Parathyroid adenoma (tissue), 2 donors: ENCODE data around the gene DGLUCY.
"Not testable (repeated sequence)": the region's sequence is repeated elsewhere in the genome, so short reads cannot be mapped to it uniquely, and the experiment has no call there.

Experiments
- H2AFZ ChIP-seq: fragments of 300-600 bp; sonication (generic); one replicate; pipeline ENCODE4 v1.7.0; 2017; ENCODE audit warnings: antibody characterized with exemption, mild to moderate bottlenecking
- H3K27ac ChIP-seq: fragments of 300-600 bp; sonication (generic); one replicate; pipeline ENCODE4 v1.7.0; 2017
- H3K27me3 ChIP-seq: fragments of 300-600 bp; sonication (generic); one replicate; pipeline ENCODE4 v1.7.0; 2017; ENCODE audit warnings: low read length; ENCODE audit not compliant: control insufficient read depth, insufficient read depth
- H3K36me3 ChIP-seq: fragments of 300-600 bp; sonication (generic); one replicate; pipeline ENCODE4 v1.7.0; 2017; ENCODE audit warnings: low read length; ENCODE audit not compliant: control insufficient read depth, insufficient read depth
- H3K4me1 ChIP-seq: fragments of 300-600 bp; sonication (generic); one replicate; pipeline ENCODE4 v1.7.0; 2017; ENCODE audit warnings: control low read depth
- H3K4me2 ChIP-seq: fragments of 300-600 bp; sonication (generic); one replicate; pipeline ENCODE4 v1.7.0; 2017; ENCODE audit warnings: low read length
- H3K4me3 ChIP-seq: fragments of 300-600 bp; sonication (generic); one replicate; pipeline ENCODE4 v1.7.0; 2017; ENCODE audit warnings: low read depth, low read length
- H3K79me2 ChIP-seq: fragments of 300-600 bp; sonication (generic); one replicate; pipeline ENCODE4 v1.7.0; 2017; ENCODE audit warnings: control low read depth
- H3K9ac ChIP-seq: fragments of 300-600 bp; sonication (generic); one replicate; pipeline ENCODE4 v1.7.0; 2017; ENCODE audit warnings: mild to moderate bottlenecking
- H3K9me3 ChIP-seq: fragments of 300-600 bp; sonication (generic); one replicate; pipeline ENCODE4 v1.7.0; 2017; ENCODE audit warnings: low read length; ENCODE audit not compliant: control insufficient read depth
- CTCF ChIP-seq: fragments of 300-600 bp; sonication (generic); IDR thresholded peaks from one replicate; pipeline ENCODE4 v1.7.0; 2017; ENCODE audit warnings: antibody characterized with exemption, mild to moderate bottlenecking
- donor health status: primary hyperparathyroidism.

DGLUCY gene

GRCh38 chr14:91088585-91089235, 25.2 kb upstream of the DGLUCY start:
- H3K27me3 ChIP-seq: no peaks in the 10 kb centered on the region
- H2AFZ ChIP-seq: no peak overlapping the region
- H3K79me2 ChIP-seq: no peaks in the 10 kb centered on the region
- no peak overlapping the region for H3K27ac ChIP-seq
- no peak overlapping the region for H3K4me2 ChIP-seq
- no peaks in the 10 kb centered on the region for H3K36me3 ChIP-seq
- H3K9me3 ChIP-seq: no peaks in the 10 kb centered on the region
- H3K4me3 ChIP-seq: no peak overlapping the region
- no peak overlapping the region for H3K9ac ChIP-seq
- no peak for TF ChIP-seq CTCF
- H3K4me1 ChIP-seq: no peaks in the 10 kb centered on the region

GRCh38 chr14:91089958-91090535, 23.8 kb upstream of the DGLUCY start:
- no peak overlapping the region for H3K9ac ChIP-seq
- H3K4me1 ChIP-seq: no peaks in the 10 kb centered on the region
- H3K9me3 ChIP-seq: no peaks in the 10 kb centered on the region
- no peak overlapping the region for H2AFZ ChIP-seq
- no peak overlapping the region for H3K27ac ChIP-seq
- H3K4me3 ChIP-seq: no peak overlapping the region
- H3K36me3 ChIP-seq: no peaks in the 10 kb centered on the region
- no peak for TF ChIP-seq CTCF
- no peaks in the 10 kb centered on the region for H3K79me2 ChIP-seq
- no peaks in the 10 kb centered on the region for H3K27me3 ChIP-seq
- no peak overlapping the region for H3K4me2 ChIP-seq

DNA sequence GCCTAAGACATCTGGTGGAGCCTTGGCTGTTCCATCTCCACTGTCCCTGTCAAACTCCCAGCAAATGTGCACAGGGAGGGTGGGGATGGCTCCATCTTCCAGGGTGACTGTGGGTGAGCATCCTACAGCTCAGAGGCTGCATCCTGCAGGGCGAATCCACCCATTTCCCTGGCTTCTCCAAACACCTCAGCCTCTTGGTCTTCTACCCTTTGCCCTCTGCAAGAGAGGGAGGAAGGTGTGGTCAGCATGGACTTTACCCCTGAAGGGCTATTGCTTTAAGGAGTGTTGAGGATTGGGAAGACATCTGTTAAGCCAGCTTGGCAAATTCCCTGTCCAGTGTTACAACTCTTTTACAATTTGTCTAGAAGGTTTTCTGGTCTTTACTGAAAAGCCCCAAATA, 23.1 kb upstream of the DGLUCY start:
- Histone ChIP-seq H3K79me2 (no peaks in the 10 kb centered on the region), H3K36me3 (no peaks in the 10 kb centered on the region), H2AFZ (no peak overlapping the region), H3K4me1 (no peaks in the 10 kb centered on the region), H3K4me2 (no peak overlapping the region), H3K27ac (no peak overlapping the region), H3K9me3 (no peaks in the 10 kb centered on the region), H3K9ac (no peak overlapping the region), H3K4me3 (no peak overlapping the region), H3K27me3 (no peaks in the 10 kb centered on the region)
- no peak for TF ChIP-seq CTCF

GRCh38 chr14:91092073-91092472, 21.8 kb upstream of the DGLUCY start:
- no peak for TF ChIP-seq CTCF
- Histone ChIP-seq H3K9ac (no peak overlapping the region), H3K4me1 (no peaks in the 10 kb centered on the region), H3K9me3 (no peaks in the 10 kb centered on the region), H3K79me2 (no peaks in the 10 kb centered on the region), H3K27me3 (no peaks in the 10 kb centered on the region), H3K4me2 (no peak overlapping the region), H2AFZ (no peak overlapping the region), H3K27ac (no peak overlapping the region), H3K4me3 (no peak overlapping the region), H3K36me3 (no peaks in the 10 kb centered on the region)

- H3K4me2 ChIP-seq, H3K4me1 ChIP-seq, H3K36me3 ChIP-seq, H2AFZ ChIP-seq, H3K4me3 ChIP-seq, H3K27ac ChIP-seq, H3K27me3 ChIP-seq, H3K9ac ChIP-seq, H3K9me3 ChIP-seq, H3K79me2 ChIP-seq: not testable (repeated sequence)
Observed at GRCh38 chr14:91093743-91094472, 20.0 kb upstream of the DGLUCY start.
